Thymus (tissue), 14 donors: ENCODE results near the gene SPATA31D4. TPM values are rescaled to one million over a fixed set of nuclear protein-coding genes. Genes with fewer than 3 reads are reported as not detected.
"Not testable (repeated sequence)": the region's sequence is repeated elsewhere in the genome, so short reads cannot be mapped to it uniquely, and the experiment has no call there.

Experiments used
- DNase-seq, 9 donors: peaks; one replicate each; pipeline ENCODE4 v3.0.0-alpha.2; 2013; ENCODE audit warnings: low spot score in 9 of 9, low read depth in 6 of 9, missing footprints in 1 of 9
- H3K27ac ChIP-seq, 2 donors: one replicate each; pipeline ENCODE4 v1.5.1; 2013; ENCODE audit warnings: control low read depth in 1 of 2, low read depth in 1 of 2, low read length in 1 of 2, mild to moderate bottlenecking in 1 of 2, moderate library complexity in 1 of 2
- H3K27me3 ChIP-seq, 2 donors: one replicate each; pipeline ENCODE4 v1.5.1; 2013; ENCODE audit warnings: low read length in 1 of 2; ENCODE audit not compliant: control insufficient read depth in 2 of 2, insufficient read depth in 1 of 2
- H3K36me3 ChIP-seq, 2 donors: one replicate each; pipeline ENCODE4 v1.5.1; 2013; ENCODE audit warnings: low read length in 1 of 2, mild to moderate bottlenecking in 1 of 2, moderate library complexity in 1 of 2; ENCODE audit not compliant: control insufficient read depth in 2 of 2, insufficient read depth in 2 of 2
- H3K4me1 ChIP-seq, 2 donors: one replicate each; pipeline ENCODE4 v1.5.1; 2013; ENCODE audit warnings: low read length in 2 of 2; ENCODE audit not compliant: control insufficient read depth in 2 of 2, insufficient read depth in 2 of 2
- H3K4me3 ChIP-seq, 2 donors: one replicate each; pipeline ENCODE4 v1.5.1; 2013; ENCODE audit warnings: low read length in 2 of 2, control low read depth in 1 of 2, mild to moderate bottlenecking in 1 of 2
- H3K9me3 ChIP-seq, 2 donors: one replicate each; pipeline ENCODE4 v1.5.1; 2013; ENCODE audit warnings: low read length in 1 of 2, mild to moderate bottlenecking in 1 of 2; ENCODE audit not compliant: control insufficient read depth in 2 of 2, insufficient read depth in 1 of 2
- WGBS: extraction: QIAGEN DNeasy Blood & Tissue Kit; methylation state at CpG from one replicate; pipeline ENCODE4 v1.1.7; 2013; 5-methylcytosine and 5-hydroxymethylcytosine counted together
- long read RNA-seq, 10 donors: transcript quantifications; one replicate each; lab custom pipeline, GENCODE V29; 2026
- polyA plus RNA-seq: library from polyadenylated mRNA; stranded (reverse); fragments of 200-250 nt; gene quantifications from one replicate; pipeline ENCODE4 v1.2.3, GENCODE V29; 2013
- total RNA-seq: library from RNA; stranded (reverse); fragments of 120-200 nt; gene quantifications from one replicate; pipeline ENCODE4 v1.2.4, GENCODE V29; 2013
- donor health status: healthy.

SPATA31D4 gene
- not detected for total RNA-seq
- polyA plus RNA-seq = 0.05 TPM
- long read RNA-seq, donor 1 = 0 reads
- long read RNA-seq, donor 2 = 0 reads
- long read RNA-seq, donor 3 = 0 reads
- long read RNA-seq, donor 4 = 0 reads
- long read RNA-seq, donor 5 = 0 reads
- long read RNA-seq, donor 6 = 0 reads
- long read RNA-seq, donor 7 = 0 reads
- long read RNA-seq, donor 8 = 0 reads
- long read RNA-seq, donor 9 = 0 reads
- long read RNA-seq, donor 10 = 0 reads

- WGBS = no CpG with 5 or more reads among the region's 3 CpGs
- H3K27ac ChIP-seq, H3K27me3 ChIP-seq, H3K4me1 ChIP-seq, H3K4me3 ChIP-seq, DNase-seq, H3K36me3 ChIP-seq, H3K9me3 ChIP-seq: not testable (repeated sequence)
These were observed at the start of gene SPATA31D4 for GRCh38 chr9:81928305-81928704. TSS of gene SPATA31D4 (plus strand) at chr9:81928428. CDS start at chr9:81928514, 86 bp downstream.

DNA sequence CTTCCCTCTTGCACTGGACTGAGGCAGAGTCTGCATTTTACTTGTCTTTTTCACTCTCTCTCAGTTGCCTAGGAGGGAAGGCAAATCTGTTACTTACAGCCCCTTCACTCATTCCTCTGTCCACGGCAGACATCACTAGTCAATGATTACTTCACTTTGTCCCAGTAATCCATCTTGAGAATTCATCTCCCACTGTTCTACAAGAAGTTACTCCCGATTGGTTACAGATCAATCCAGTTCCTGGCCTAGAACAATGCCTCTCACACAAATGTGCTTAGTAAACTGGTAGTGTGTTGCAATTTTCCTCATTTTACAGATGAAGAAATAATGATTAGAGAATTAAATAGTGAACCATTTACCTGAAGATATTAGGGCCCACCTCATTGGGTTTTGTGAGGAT is 49.7 kb upstream of the SPATA31D4 start:
- Histone ChIP-seq H3K36me3 (no peaks in the 10 kb centered on the region), H3K4me1 (no peaks in the 10 kb centered on the region), H3K27me3 (no peaks in the 10 kb centered on the region), H3K9me3 (no peaks in the 10 kb centered on the region), H3K4me3 (no peak overlapping the region), H3K27ac (no peak overlapping the region)
- no peak for DNase-seq
- WGBS = 93% methylated on average over 2 of the region's 2 CpGs

DNA sequence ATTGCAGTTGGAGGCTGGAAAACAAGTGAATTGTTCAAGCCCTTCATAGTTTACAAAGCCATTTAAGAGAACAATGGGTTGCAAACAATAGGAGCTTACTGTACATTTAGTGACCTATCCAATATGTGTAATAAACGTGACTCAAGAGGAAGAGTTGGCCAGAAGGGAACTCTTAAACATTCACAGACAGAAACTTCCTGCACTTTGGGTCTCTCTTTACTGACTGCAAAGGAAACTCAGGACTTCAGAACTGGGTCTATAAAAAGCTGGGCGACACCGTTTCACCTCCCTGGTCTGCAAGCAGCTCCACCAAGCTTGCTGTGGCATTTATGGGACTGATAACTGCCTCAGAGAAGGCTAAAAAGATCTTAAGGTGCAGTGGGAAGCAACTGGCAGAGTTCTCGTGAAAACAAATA is 48.7 kb upstream of the SPATA31D4 start:
- H3K27me3 ChIP-seq = no peaks in the 10 kb centered on the region
- DNase-seq = no peak
- H3K9me3 ChIP-seq = no peaks in the 10 kb centered on the region
- no peak overlapping the region for H3K4me3 ChIP-seq
- no peaks in the 10 kb centered on the region for H3K36me3 ChIP-seq
- WGBS = 32% methylated on average over 4 of the region's 4 CpGs
- no peaks in the 10 kb centered on the region for H3K4me1 ChIP-seq
- H3K27ac ChIP-seq = no peak overlapping the region

DNA sequence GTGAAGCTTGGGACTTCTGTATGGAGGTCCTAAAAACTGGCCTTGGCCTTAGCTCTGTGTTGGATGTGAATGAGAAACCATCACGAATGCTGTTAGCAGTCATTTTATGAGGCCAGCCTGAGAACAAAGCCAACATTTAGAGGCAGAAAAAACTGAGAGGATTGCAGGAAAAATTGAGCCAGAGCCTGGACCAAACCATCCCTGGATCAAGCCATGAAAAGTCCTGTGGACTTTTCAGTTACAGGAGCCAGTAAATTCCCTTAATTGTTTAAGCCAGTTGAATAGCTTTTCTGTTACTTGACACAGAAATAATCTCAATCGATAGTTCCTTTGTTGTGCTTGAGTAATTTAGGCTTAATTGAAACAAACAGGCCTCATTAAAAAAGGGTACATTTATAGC is 42.6 kb upstream of the SPATA31D4 start:
- H3K27me3 ChIP-seq = no peaks in the 10 kb centered on the region
- no peak overlapping the region for H3K4me3 ChIP-seq
- H3K4me1 ChIP-seq = no peaks in the 10 kb centered on the region
- no peaks in the 10 kb centered on the region for H3K36me3 ChIP-seq
- 92% methylated on average over 2 of the region's 2 CpGs for WGBS
- no peak for DNase-seq
- H3K27ac ChIP-seq = no peak overlapping the region
- H3K9me3 ChIP-seq = no peaks in the 10 kb centered on the region

GRCh38 chr9:81886665-81887064 is 41.6 kb upstream of the SPATA31D4 start:
- no peaks in the 10 kb centered on the region for H3K4me1 ChIP-seq

GRCh38 chr9:81890104-81890503 is 38.1 kb upstream of the SPATA31D4 start:
- no peak overlapping the region for H3K27ac ChIP-seq
- no peaks in the 10 kb centered on the region for H3K27me3 ChIP-seq
- no peaks in the 10 kb centered on the region for H3K4me1 ChIP-seq
- no peaks in the 10 kb centered on the region for H3K9me3 ChIP-seq
- no peak overlapping the region for H3K4me3 ChIP-seq
- no peak for DNase-seq
- WGBS = 92% methylated on average over 3 of the region's 3 CpGs
- H3K36me3 ChIP-seq = no peaks in the 10 kb centered on the region

More at GRCh38 chr9:81886665-81887064, 41.6 kb upstream of the SPATA31D4 start:
- H3K27me3 ChIP-seq = no peaks in the 10 kb centered on the region
- no peak overlapping the region for H3K4me3 ChIP-seq
- no peaks in the 10 kb centered on the region for H3K36me3 ChIP-seq
- DNase-seq = no peak
- no peak overlapping the region for H3K27ac ChIP-seq
- H3K9me3 ChIP-seq = no peaks in the 10 kb centered on the region
- 33% methylated on average over 1 of the region's 1 CpG for WGBS

GRCh38 chr9:81892440-81892839 is 35.8 kb upstream of the SPATA31D4 start:
- 96% methylated on average over 1 of the region's 1 CpG for WGBS

DNA sequence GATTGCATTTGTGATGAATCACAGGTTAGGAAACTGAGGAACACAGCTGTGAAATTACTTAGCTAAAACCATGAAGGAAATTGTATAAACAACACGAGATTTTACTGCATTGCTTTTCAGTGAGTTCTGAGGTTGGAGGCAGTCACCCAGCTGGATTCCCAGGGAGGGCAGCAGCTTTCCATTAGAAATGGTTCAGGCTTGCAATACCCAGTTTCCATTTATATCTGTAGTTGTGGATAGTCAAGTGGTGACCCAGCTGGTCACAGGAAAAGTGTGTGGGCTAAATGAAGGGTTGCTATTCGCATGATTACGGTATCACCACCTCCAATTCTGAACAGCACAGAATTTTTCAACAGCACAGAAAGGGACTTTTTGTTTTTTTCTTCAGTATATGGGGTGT is 34.3 kb upstream of the SPATA31D4 start:
- H3K4me3 ChIP-seq = no peak overlapping the region
- H3K27me3 ChIP-seq = no peaks in the 10 kb centered on the region
- no peaks in the 10 kb centered on the region for H3K4me1 ChIP-seq
- no peaks in the 10 kb centered on the region for H3K36me3 ChIP-seq
- H3K9me3 ChIP-seq = no peaks in the 10 kb centered on the region
- 98% methylated on average over 3 of the region's 3 CpGs for WGBS
- no peak overlapping the region for H3K27ac ChIP-seq
- no peak for DNase-seq

More at GRCh38 chr9:81892440-81892839, 35.8 kb upstream of the SPATA31D4 start:
- DNase-seq = no peak
- no peak overlapping the region for H3K27ac ChIP-seq
- H3K9me3 ChIP-seq = no peaks in the 10 kb centered on the region
- H3K27me3 ChIP-seq = no peaks in the 10 kb centered on the region
- H3K36me3 ChIP-seq = no peaks in the 10 kb centered on the region
- H3K4me1 ChIP-seq = no peaks in the 10 kb centered on the region
- H3K4me3 ChIP-seq = no peak overlapping the region

- no peaks in the 10 kb centered on the region for H3K27me3 ChIP-seq
These were observed 33.3 kb upstream of the SPATA31D4 start for GRCh38 chr9:81894891-81895290.

More at GRCh38 chr9:81894891-81895290, 33.3 kb upstream of the SPATA31D4 start:
- H3K27ac ChIP-seq = no peak overlapping the region
- no peaks in the 10 kb centered on the region for H3K4me1 ChIP-seq
- H3K4me3 ChIP-seq = no peak overlapping the region
- 96% methylated on average over 1 of the region's 1 CpG for WGBS
- no peaks in the 10 kb centered on the region for H3K36me3 ChIP-seq
- DNase-seq = no peak
- H3K9me3 ChIP-seq = no peaks in the 10 kb centered on the region
